Upper lobe of left lung (tissue), 4 donors: ENCODE measurements around the gene QSOX1.

Experiments used
- POLR2A ChIP-seq, 4 donors: fragments of 450-650 bp; IDR thresholded peaks; one replicate each; pipeline ENCODE4 v1.5.1; 2016 to 2017; ENCODE audit warnings: antibody characterized with exemption in 4 of 4, mild to moderate bottlenecking in 2 of 4
- TF ChIP-seq, protein P1 (sequence below), 6 experiments: fragments of 450-650 bp in 4 of 6; fragments of 200-600 bp in 2 of 6; sonication (generic) in 2 of 6; IDR thresholded peaks; one replicate each; pipeline ENCODE4 v1.5.1; 2016 to 2019; ENCODE audit warnings: antibody characterized with exemption in 6 of 6

GRCh38 chr1:180224902-180225301 lies 70.2 kb downstream of the QSOX1 start:
- TF ChIP-seq, protein P1, sequence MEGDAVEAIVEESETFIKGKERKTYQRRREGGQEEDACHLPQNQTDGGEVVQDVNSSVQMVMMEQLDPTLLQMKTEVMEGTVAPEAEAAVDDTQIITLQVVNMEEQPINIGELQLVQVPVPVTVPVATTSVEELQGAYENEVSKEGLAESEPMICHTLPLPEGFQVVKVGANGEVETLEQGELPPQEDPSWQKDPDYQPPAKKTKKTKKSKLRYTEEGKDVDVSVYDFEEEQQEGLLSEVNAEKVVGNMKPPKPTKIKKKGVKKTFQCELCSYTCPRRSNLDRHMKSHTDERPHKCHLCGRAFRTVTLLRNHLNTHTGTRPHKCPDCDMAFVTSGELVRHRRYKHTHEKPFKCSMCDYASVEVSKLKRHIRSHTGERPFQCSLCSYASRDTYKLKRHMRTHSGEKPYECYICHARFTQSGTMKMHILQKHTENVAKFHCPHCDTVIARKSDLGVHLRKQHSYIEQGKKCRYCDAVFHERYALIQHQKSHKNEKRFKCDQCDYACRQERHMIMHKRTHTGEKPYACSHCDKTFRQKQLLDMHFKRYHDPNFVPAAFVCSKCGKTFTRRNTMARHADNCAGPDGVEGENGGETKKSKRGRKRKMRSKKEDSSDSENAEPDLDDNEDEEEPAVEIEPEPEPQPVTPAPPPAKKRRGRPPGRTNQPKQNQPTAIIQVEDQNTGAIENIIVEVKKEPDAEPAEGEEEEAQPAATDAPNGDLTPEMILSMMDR (IDR thresholded peaks at IDR 0.05), result no peak
- no peak for TF ChIP-seq POLR2A (IDR thresholded peaks at IDR 0.05)
